Activated CD8-positive, alpha-beta memory T cell treated with anti-CD3 and anti-CD28 coated beads for 24 hours (primary cell): ENCODE results near the gene MGAM2.

Experiments used
- DNase-seq: peaks from one replicate; pipeline ENCODE4 v3.0.0-alpha.2; 2020

Gene MGAM2

GRCh38 chr7:142180426-142180825 is 68.9 kb downstream of the MGAM2 start:
- DNase-seq, result no peak

DNA sequence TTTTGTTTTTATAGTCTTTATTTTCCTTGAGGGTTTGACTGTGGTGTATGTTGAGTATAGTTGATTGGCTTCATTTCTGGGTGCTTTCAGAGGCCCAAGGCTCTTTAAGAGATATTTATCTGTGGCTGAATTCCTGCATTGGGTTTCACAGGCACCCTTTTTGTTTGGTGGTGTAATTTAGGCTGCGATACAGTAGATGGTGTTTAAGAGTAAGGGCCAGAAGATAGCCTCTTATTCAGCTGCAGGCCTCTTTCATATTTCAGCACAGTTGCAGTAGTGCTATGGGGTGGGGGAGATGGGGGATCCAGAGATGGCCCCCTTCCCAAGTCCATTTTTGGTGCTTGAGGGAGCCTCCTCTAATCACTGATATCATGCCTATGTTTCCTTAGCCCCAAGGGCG is 69.7 kb downstream of the MGAM2 start:
- no peak for DNase-seq

DNA sequence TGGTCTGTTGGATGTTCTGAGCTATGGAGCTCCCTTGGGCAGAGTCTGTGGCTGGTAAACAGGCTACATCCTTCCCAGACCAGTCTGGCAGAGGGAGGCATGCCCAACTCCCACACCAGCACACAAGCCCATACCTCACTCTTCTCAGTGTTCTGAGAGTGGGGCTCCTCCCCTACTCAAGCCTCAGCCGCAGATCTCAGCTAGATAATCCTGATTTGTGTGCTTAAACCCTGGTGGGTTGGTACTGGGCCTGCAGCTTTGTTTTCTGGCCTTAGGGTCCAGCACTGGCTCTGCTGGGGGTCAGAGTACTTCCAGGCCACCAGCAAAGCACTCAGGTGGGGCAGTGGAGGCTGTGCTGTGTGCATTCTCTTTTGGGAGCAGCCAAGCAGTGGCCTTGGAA is 70.4 kb downstream of the MGAM2 start:
- DNase-seq, result no peak

- no peak for DNase-seq
These were observed 73.6 kb downstream of the MGAM2 start for GRCh38 chr7:142185069-142185468.

GRCh38 chr7:142185801-142186200 is 74.3 kb downstream of the MGAM2 start:
- DNase-seq, result no peak

DNA sequence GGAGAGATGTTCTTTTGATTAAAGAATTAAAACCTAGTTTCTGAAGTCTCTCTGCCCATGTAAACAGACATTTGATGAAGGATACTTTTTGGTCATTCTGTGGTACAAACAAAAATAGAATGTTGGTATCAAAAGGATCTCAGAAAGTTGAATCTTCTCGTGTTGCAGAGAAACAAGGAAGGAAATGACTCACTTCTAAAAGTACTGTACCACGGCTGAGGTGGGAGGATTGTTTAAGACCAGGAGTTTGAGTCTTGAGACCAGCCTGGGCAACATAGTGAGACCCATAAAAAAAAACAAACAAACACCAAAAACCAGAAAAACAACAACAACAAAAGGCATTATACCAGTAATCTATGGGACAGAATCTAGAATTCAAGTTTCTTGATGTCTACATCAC is 76.6 kb downstream of the MGAM2 start:
- DNase-seq, result no peak

DNA sequence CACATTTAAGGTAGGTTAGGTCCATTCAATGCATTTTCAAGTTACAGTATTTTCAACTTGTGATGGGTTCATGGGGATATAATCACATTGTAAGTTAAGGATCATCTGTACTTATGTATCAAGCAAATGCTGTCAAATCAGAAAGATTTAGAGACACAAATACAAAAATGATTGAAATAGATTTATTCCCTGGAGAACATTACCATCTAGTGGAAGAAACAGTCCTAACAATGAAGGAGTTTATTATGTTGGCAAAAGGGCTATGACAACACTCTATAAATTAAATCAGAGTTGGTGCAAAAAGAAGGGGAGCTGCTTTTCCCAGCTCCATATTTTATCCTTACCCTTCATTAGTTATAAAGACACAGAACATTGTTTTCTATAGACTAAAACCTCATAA is 77.3 kb downstream of the MGAM2 start:
- DNase-seq, result no peak

DNA sequence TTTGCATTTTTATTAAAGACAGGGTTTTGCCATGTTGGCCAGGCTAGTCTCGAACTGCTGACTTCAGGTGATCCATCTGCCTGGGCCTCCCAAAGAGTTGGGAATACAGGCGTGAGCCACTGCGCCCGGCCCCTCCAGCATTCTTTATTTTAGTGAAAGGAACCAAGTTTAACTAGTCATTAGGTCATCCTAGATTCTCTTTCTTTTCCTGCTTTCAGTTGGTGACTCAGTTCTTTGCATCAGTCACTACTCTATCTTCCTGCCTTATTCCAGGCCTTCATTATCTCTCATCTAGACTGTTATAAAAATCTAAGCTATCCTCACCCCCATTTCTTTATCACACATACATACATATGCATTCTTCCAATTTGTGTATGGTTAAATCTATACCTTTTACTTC is 82.7 kb downstream of the MGAM2 start:
- DNase-seq, result no peak

GRCh38 chr7:142196066-142196840 is 84.7 kb downstream of the MGAM2 start:
- DNase-seq, result no peak

- DNase-seq, result no peak
These were observed 88.7 kb downstream of the MGAM2 start for GRCh38 chr7:142200206-142200605.

GRCh38 chr7:142228537-142229104 is 117.1 kb downstream of the MGAM2 start:
- DNase-seq, result no peak

GRCh38 chr7:142231716-142232115 is 120.2 kb downstream of the MGAM2 start:
- DNase-seq, result no peak

GRCh38 chr7:142240546-142240945 is 129.0 kb downstream of the MGAM2 start:
- DNase-seq, result no peak

DNA sequence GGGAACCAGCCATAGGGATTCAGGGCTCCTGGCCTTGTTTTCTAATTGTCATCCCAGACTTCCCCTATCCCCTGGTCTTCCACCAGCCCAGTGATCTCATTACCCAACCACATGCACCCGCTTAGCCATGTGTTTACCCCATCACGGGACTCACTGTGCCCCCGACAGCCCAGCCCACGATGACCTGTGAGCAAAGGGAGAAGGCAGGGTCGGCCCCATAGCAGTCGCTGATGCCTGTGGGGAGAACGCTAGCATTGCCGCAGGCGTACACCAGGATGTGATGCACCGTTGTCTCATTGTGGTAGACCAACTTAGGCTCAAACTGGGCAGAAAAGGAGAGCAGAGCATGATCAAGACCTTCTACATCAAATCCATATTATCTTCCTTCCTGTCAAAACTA is 132.3 kb downstream of the MGAM2 start:
- no peak for DNase-seq

DNA sequence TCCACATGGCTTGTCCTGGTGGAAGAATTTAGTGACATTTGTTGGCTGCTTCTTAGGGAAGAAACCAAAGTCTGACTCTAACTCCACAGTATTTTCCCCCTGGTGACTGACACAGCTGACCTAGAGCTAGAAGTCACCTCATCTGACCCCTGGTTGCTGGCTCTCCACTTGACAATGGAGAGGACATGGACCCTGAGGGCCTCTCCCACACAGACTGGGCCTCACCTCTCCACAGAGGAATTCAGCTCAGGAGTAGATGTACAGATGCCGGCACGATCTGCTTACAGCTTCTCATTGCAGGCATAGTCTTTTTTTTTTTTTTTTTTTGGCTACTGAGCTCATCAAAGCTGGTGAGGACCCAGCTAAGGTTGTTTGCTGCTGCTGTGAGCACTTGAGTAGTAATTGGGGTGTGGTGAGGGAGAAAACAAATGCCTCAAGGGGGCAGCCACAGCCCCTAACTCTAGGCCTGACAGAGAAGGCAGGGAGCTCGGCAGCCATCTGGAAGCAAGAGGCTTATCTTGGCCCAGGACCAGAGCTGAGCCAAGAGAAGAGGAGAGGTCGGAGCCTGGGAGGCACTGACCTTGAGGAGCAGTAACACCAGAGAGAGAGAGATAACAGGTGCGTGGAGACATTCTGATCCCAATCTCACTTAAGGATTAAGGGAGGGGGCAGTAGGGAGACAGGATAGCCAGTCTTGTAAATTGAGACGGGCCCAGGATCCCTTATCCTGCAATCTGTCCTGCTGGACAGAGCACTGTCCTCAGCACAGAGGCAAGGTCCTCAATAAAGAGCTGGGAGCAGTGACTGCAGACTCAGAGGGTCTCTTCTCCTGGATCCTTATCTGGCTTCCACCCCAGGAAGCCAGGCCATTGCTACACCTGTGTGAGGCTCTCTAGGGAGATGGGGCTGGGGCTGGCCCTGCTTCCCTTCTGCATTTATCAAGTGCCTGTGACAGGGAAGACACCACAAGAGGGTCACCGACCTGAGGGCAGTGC is 136.9 kb downstream of the MGAM2 start:
- no peak for DNase-seq

DNA sequence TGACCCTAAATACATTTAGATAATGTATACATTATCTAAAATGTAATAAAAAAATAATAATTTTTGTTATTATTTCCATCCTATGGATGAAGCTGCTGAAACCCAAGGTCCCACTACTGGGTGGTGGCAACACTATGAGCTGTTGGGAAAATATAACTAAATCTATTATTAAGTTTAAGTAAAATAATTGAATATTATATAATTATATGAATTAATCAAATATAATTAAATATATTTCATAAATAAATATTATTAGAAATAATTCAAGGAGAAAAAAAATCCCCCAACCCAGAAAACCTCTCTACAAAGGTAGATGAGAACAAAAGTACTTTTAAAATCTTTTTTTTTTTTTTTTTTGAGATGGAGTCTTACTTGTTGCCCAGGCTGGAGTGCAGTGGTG is 138.4 kb downstream of the MGAM2 start:
- no peak for DNase-seq

- DNase-seq, result no peak
These were observed 139.2 kb downstream of the MGAM2 start for GRCh38 chr7:142250705-142251104.

- DNase-seq, result no peak
These were observed 146.4 kb downstream of the MGAM2 start, which contains the start of gene PRSS58 for GRCh38 chr7:142257958-142258357. TSS of gene PRSS58 (minus strand) at chr7:142258058. CDS start at chr7:142257707, 351 bp downstream.

DNA sequence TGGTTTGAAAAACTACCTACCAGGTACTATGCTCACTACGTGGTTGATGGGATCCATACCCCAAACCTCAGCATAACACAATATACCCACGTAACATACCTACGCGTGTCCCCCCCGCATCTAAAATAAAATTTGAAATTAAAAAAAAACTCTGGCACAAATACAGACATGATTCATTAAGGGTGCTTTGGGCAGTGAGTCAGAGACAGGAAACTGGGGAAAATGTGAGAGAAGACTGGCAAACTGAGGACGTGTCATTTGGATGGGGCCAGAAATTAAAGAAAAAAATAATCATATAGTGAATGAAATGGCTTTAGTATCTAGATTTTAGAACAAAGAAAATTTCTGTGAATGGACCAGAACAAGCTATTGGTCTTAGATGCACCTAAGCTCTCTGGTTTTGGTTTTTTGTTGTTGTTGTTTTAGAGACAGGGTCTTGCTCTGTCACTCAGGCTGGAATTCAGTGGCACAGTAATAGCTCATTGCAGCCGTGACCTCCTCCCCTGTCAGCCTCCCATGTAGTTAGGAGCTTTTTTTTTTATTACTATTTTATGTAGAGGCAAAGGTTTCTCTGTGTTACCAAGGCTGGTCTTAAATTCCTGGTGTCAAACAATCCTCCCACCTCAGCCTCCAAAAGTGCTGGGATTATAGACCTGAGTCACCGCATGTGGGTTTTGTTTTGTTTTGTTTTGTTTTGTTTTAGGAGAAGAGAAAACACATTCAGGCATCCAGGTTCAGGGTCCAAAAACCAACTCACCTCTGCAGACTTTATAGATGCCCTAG is 152.3 kb downstream of the MGAM2 start:
- no peak for DNase-seq
